Keratinocyte (primary cell): ENCODE measurements around the gene CDC14A. TPM values are rescaled to one million over a fixed set of nuclear protein-coding genes. Genes with fewer than 3 reads are reported as not detected.

Source experiments
- DNase-seq: peaks from one replicate; pipeline ENCODE4 v3.0.0-alpha.2; 2011; ENCODE audit warnings: low read depth, missing footprints, low spot score
- FAIRE-seq: peaks from 2 replicates; lab custom pipeline; 2011; peaks lifted over from hg19 to GRCh38; lab: Jason Lieb, UNC
- H2AFZ ChIP-seq: 2 replicates; pipeline ENCODE4 v1.6.0; 2012; ENCODE audit warnings: low read length, control low read depth, inconsistent platforms; ENCODE audit not compliant: control insufficient read depth
- H3K27ac ChIP-seq: 2 replicates; pipeline ENCODE4 v1.5.1; 2011; ENCODE audit warnings: low read length; ENCODE audit not compliant: control insufficient read depth, insufficient read depth
- H3K27me3 ChIP-seq: 3 replicates; pipeline ENCODE4 v1.6.0; 2011; ENCODE audit warnings: low read length; ENCODE audit not compliant: control insufficient read depth, insufficient read depth; ENCODE audit errors: extremely low read depth
- H3K36me3 ChIP-seq, 2 experiments: 2 replicates in 1 of 2; 3 replicates in 1 of 2; pipeline ENCODE4 v1.5.1; 2011; ENCODE audit warnings: low read length in 2 of 2, mild to moderate bottlenecking in 1 of 2; ENCODE audit not compliant: control insufficient read depth in 2 of 2, insufficient read depth in 2 of 2; ENCODE audit errors: extremely low read depth in 1 of 2
- H3K4me1 ChIP-seq: 3 replicates; pipeline ENCODE4 v1.5.1; 2011; ENCODE audit warnings: low read length; ENCODE audit not compliant: control insufficient read depth, insufficient read depth; ENCODE audit errors: extremely low read depth
- H3K4me2 ChIP-seq: 3 replicates; pipeline ENCODE4 v1.6.0; 2011; ENCODE audit warnings: low read depth, low read length; ENCODE audit not compliant: control insufficient read depth, insufficient read depth; ENCODE audit errors: extremely low read depth
- H3K4me3 ChIP-seq, 3 experiments: fragments of 200-600 bp in 1 of 3; sonication (generic) in 1 of 3; 2 replicates in 2 of 3; 3 replicates in 1 of 3; pipeline ENCODE4 v1.5.1; 2011 to 2016; ENCODE audit warnings: low read length in 3 of 3, mild to moderate bottlenecking in 3 of 3, control low read depth in 2 of 3, inconsistent platforms in 1 of 3, low read depth in 1 of 3, mixed read lengths in 1 of 3, mixed run types in 1 of 3, moderate library complexity in 1 of 3; ENCODE audit not compliant: control insufficient read depth in 2 of 3, insufficient read depth in 2 of 3; ENCODE audit errors: extremely low read depth in 1 of 3
- H3K79me2 ChIP-seq: 2 replicates; pipeline ENCODE4 v1.6.0; 2012; ENCODE audit warnings: low read length; ENCODE audit not compliant: control insufficient read depth, insufficient read depth
- H3K9ac ChIP-seq: 3 replicates; pipeline ENCODE4 v1.6.0; 2011; ENCODE audit warnings: low read length; ENCODE audit not compliant: control insufficient read depth, insufficient read depth; ENCODE audit errors: extremely low read depth
- H3K9me1 ChIP-seq: 3 replicates; pipeline ENCODE4 v1.6.0; 2011; ENCODE audit warnings: low read length; ENCODE audit not compliant: control insufficient read depth, insufficient read depth; ENCODE audit errors: extremely low read depth
- H3K9me3 ChIP-seq: 2 replicates; pipeline ENCODE4 v1.5.1; 2012; ENCODE audit warnings: low read depth, low read length; ENCODE audit not compliant: control insufficient read depth
- H4K20me1 ChIP-seq: 3 replicates; pipeline ENCODE4 v1.6.0; 2011; ENCODE audit warnings: low read length; ENCODE audit not compliant: control insufficient read depth, insufficient read depth; ENCODE audit errors: extremely low read depth
- CTCF ChIP-seq, 3 experiments: IDR thresholded peaks in 1 of 3; conservative IDR thresholded peaks in 1 of 3; optimal IDR thresholded peaks in 1 of 3; 2 replicates in 2 of 3; 3 replicates in 1 of 3; pipeline versions ENCODE3 to v1.5.1; 2011; ENCODE audit warnings: low read length in 3 of 3, mild to moderate bottlenecking in 3 of 3, moderate library complexity in 2 of 3, control low read depth in 1 of 3, inconsistent platforms in 1 of 3; ENCODE audit not compliant: insufficient read depth in 2 of 3; ENCODE audit errors: extremely low read depth in 1 of 3
- EZH2 ChIP-seq: IDR thresholded peaks from one replicate; pipeline ENCODE4 v1.6.1; 2012; ENCODE audit warnings: inconsistent platforms, mild to moderate bottlenecking, low read length, moderate library complexity
- dilution Hi-C: fragments of 300-500 bp; cut with MboI; formaldehyde crosslinking; loops from one replicate; pipeline ENCODE4 v1.7.0; 2020; ENCODE audit warnings: low sequenced_read_pairs; ENCODE audit not compliant: extremely low pct_ligation_motif_present
- polyA plus RNA-seq, 5 experiments: library from polyadenylated mRNA; depleted of rRNA in 3 of 5; stranded (reverse) in 3 of 5; stranded (forward) in 1 of 5; unstranded in 1 of 5; fragments of >200 nt; gene quantifications; 1 replicate in 1 of 5; 2 replicates in 3 of 5; 3 replicates in 1 of 5; pipeline versions ENCODE4 v1.2.1 to v1.2.3, GENCODE V29; 2011 to 2012; ENCODE audit warnings: missing spikeins in 2 of 5, low read depth in 1 of 5, low replicate concordance in 1 of 5

Gene CDC14A
- polyA plus RNA-seq, 1 donor (not counting 4 experiments of a cell fraction or from before 2014, with no cell fraction given), result 2.2 TPM

DNA sequence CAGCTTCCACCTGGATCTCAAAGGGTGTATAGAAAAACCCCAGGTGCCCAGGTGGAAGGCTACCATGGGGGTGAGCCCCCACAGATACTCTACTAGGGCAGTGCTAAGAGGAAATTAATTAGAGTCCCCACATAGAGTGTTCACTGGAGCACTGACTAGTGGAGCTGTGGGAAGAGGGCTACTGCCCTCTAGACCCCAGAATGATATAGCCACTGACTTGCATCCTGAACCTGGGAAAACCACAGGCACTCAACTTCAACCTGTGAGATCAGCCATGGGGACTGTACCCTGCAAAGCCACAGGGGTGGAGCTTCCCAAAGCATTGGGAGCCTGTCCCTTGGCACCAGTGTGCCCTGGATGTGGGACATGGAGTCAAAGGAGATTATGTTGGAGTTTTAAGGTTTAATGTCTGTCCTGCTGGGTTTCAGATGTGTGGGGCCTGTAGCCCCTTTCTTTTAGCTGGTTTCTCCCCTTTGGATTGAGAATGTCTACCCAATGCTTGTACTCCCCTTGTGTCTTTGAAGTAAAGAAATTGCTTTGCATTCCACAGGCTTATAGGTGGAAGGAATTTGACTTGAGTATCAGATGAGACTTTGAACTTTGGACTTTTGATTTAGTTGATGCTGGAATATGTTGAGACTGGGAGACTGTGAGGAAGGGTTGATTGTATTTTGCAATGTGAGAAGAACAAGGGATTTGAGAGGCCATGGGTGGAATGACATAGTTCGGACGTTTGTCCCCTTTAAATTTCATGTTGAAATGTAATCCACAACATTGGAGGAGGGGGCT, 31.8 kb upstream of the CDC14A start:
- Histone ChIP-seq H2AFZ (no peak overlapping the region), H3K9ac (no peak overlapping the region), H3K27me3 (no peaks in the 10 kb centered on the region), H3K4me1 (no peaks in the 10 kb centered on the region), H3K4me3 (no peak overlapping the region), H3K9me1 (no peaks in the 10 kb centered on the region), H4K20me1 (no peaks in the 10 kb centered on the region), H3K36me3 (no peaks in the 10 kb centered on the region), H3K9me3 (no peaks in the 10 kb centered on the region), H3K79me2 (no peaks in the 10 kb centered on the region), H3K4me2 (no peak overlapping the region), H3K27ac (no peak overlapping the region)
- DNase-seq (no peak), FAIRE-seq (no peak)
- dilution Hi-C loops, result no loop called here
- TF ChIP-seq EZH2 (no peak), CTCF (optimal IDR thresholded peaks at IDR 0.05 in 1 of 3, IDR thresholded peaks at IDR 0.05 in 1 of 3, conservative IDR thresholded peaks at IDR 0.05 in 1 of 3; ENCODE audit: extremely low read depth in 1 of 3, insufficient read depth in 2 of 3, low read length in 3 of 3) (no peak)

DNA sequence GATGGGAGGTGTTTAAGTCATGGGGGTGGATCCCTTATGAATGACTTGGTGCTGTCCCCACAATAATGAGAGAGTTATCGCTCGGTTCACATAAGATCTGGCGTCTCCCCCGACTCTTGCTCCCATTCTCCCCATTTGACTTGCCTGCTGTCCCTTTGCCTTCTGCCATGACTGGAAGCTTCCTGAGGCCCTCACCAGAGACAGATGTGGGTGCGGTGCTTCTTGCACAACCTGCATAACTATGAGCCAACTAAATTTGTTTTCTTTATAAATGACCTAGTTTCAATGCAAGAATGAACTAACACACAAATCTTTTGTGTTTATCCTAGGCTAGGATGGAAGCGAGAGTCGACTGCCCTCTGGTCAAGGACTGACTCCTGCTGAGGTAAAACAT, 31.2 kb upstream of the CDC14A start:
- H3K36me3 ChIP-seq, result no peaks in the 10 kb centered on the region
- no peaks in the 10 kb centered on the region for H3K4me1 ChIP-seq
- no peaks in the 10 kb centered on the region for H3K27me3 ChIP-seq
- H4K20me1 ChIP-seq, result no peaks in the 10 kb centered on the region
- TF ChIP-seq CTCF (optimal IDR thresholded peaks at IDR 0.05 in 1 of 3, IDR thresholded peaks at IDR 0.05 in 1 of 3, conservative IDR thresholded peaks at IDR 0.05 in 1 of 3; ENCODE audit: extremely low read depth in 1 of 3, insufficient read depth in 2 of 3, low read length in 3 of 3) (no peak), EZH2 (no peak)
- no peak overlapping the region for H3K27ac ChIP-seq
- no peaks in the 10 kb centered on the region for H3K9me3 ChIP-seq
- no peak overlapping the region for H3K4me3 ChIP-seq
- dilution Hi-C loops, result no loop called here
- no peak for DNase-seq
- H3K79me2 ChIP-seq, result no peaks in the 10 kb centered on the region
- no peak overlapping the region for H2AFZ ChIP-seq
- no peak overlapping the region for H3K9ac ChIP-seq
- H3K9me1 ChIP-seq, result no peaks in the 10 kb centered on the region
- no peak for FAIRE-seq
- H3K4me2 ChIP-seq, result no peak overlapping the region
